CD4-positive, alpha-beta T cell treated with Interleukin-21 for 1 hour (primary cell): ENCODE data around the gene ACTG1.

Source experiments
- DNase-seq: peaks from one replicate; pipeline ENCODE4 v3.0.0-alpha.2; 2020

Gene ACTG1

DNA sequence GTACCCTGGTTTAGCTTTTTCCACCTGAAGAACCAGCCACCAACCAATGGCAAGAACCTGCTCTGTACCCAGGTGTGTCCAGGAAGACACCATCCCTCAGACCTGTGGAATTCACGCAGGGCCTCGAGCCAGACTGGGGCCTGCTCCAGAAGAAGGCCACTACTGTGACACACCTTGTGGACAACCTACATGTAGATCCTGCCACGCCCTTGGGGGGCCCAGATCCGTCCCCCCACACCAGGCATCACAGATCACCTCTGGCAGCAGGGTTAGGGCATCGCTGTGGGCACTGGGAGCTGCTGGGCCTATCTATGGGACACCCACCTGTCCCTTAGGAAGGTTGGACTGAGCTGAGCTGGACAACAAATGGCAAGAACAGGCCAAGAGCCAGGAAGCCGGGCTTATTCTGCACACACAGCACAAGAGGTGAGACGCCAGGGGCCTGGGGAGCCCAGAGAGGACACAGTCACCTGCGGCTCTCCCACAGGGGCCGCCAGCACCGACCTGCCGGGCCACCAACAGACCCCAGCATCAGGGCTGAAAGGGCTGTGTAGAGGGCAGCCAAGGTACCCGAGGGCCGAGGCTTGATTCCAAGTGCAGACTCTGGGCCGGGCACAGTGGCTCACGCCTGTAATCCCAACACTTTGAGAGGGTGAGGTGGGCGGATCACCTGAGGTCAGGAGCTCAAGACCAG lies 31.8 kb upstream of the ACTG1 start:
- no peak for DNase-seq

DNA sequence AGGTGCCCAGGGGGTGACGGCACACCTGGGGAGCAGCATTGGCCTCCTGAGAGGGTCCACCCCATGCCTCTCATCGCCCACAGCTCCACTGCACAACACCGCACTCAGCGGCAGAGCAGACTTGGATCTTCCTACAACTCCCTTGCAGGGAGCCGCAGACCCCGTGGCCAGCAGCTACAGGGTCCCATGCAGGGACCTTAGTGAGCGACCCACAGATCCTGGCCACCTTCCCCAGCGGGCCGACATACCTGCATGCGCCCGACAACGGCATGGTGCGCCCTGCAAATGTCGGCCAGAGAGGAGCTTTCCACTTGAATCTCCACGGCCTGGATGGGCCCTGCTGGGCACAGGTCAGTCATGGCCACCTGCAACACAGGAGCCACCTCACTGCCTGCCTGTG lies 31.2 kb upstream of the ACTG1 start:
- DNase-seq, result no peak

DNA sequence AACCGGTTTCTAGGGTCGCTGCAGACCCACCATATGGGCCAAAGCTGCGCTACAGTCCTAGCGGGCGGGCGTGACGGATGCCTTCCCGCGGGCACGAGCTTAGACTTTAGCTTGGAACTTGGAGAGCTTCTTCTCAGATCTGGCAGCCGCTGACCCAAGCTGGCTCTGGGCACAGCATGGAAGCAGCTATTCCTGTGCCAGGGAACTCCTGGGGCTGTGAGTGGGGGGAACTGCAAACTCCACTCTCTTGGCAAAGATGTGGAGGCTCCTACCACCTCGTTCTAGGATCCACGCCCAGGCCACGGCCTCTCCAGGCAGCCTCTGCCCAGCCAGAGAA lies 30.7 kb upstream of the ACTG1 start:
- no peak for DNase-seq

DNA sequence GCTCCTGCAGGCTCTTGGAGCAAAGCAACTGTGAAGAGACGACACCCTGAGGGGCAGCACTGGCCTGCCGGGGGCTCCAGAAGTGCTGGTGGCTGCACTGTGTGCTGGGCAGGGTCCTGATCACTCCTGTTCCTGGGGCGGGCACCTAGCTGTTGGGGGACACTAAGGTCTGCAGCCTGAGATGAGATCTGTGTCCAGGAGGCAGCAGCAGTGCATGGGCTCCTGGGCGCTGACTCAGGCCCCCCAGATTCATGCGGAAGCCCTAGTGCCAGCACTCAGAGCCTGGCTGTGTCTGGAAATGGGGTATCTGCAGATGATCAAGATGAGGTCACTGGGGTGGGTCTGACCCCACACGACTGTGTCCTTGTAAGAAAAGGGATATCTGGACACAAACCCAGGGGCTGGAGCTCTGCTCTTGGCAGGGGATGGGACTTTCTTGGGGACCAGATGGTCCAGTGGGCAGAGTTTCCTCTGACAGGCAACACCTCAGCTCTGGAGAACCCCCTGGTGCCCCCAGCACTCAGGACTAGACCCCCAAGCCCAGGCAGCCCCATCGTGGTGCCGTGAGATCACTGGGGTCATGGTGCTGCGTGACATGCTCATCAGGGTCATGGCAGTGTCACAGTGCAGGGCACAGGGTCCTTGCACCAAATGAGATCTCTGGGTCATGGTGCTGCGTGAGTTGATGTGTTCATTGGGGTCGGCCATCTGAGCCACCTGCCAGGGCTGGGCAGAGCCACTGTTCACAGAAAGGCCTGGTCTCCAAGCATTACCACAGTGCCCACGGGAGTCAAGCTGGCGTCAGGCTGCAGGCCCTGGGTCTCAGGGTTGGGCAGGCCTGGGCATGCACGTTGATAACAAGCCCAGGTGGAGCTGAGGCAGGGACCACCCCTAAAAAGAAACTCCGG lies 30.1 kb upstream of the ACTG1 start:
- no peak for DNase-seq

DNA sequence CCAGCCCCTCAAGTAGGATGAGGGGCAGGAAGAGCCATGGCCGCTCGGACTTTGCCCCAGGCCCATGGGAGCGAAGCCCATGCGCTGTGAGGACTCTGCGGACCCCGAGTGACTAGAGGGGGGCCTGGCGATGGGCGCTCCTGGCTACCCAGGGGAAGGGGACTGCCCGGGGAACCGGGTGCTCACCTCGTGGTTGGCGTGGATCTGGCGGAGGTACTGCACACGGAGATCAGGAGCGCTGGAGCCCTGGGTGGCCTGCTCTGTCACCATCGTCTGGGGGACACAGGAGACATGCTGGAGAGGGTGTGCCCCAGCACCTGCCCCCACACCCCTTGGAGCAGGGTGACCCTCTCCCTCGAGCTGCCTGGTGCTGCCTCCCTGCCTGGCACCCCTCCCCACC lies 28.5 kb upstream of the ACTG1 start:
- DNase-seq, result no peak

- no peak for DNase-seq
Measured at GRCh38 chr17:81540676-81541027, 28.1 kb upstream of the ACTG1 start.

GRCh38 chr17:81539961-81540675 lies 27.5 kb upstream of the ACTG1 start:
- DNase-seq, result no peak

DNA sequence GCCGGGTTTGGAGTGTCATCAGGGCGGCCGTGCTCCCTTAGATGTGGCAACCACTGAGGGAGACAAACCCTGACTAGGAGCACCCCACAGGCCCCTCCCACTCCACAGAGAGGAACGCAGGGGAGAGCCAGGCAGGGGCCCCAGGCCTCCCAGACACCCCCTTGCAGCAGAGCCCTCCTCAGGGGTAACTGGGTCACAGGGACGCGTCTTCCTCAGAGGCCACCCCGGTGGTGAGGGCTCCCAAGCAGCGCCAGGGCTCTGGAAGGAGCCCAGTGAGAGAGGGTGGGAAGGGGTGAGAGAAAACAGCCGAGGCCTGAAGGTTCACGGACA lies 26.9 kb upstream of the ACTG1 start:
- DNase-seq, result no peak

GRCh38 chr17:81538651-81539570 lies 26.3 kb upstream of the ACTG1 start:
- DNase-seq, result no peak

DNA sequence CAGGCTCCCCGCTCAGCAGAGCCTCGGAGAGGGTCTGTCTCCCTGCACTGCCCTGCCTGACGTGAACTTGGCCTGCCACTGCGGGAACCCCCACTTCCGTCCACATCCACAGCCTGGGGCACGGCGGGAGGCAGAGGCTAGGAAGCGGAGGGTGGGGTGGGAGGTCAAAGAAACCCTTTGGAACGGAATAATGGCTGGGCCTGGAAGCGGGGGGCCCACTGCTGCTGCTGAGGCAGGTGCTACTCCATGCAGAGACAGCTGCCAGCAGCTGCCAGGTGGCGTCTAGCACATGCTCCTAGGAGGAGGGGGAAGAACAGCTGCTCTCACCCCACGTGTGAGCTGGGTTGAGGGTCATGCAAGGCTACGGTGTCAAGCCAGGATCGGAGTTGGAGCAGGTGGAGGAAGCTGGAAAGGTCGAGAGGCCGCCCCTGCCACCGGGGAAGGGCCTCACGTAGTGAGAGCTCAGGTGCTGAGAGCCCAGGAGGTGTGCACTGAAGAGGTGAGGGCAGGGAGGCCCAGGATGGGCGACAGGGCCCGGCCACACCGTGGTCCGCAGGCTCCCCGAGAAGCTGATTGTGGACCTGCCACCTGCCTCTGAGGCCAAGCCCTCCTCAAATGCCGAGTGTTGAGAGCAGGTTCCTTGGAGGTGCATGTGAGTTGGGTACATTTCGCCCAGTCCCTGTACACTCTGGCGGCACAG lies 25.4 kb upstream of the ACTG1 start:
- DNase-seq, result no peak

DNA sequence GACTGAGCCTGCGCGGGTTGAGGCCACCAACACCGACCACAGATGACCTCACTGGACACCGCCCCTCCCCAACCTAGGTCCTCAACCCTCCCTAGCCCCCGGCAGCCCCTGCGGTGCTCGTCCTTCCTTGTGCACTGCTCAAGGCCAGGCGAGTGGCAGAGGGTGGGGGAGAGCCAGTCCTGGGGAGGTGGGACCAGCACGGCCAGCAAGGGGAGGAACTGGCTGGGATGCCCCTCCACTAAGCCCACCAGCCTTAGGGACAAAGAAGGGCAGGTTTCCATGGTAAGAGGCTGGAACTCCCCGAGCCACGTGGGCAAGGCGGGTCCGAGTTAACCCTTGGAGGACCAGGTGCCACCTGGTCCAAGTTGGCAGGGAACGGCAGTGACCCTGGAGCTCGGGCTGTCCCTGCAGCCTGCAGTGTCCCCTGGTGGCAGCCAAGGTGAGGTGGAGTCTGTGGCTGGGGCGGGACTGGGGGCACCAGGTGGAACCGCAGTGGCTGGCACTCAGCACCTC lies 24.8 kb upstream of the ACTG1 start:
- peak; percentile 47 for DNase-seq

GRCh38 chr17:81536299-81537290 lies 24.0 kb upstream of the ACTG1 start:
- DNase-seq, result no peak

- no peak for DNase-seq
Measured at GRCh38 chr17:81535480-81536298, 23.1 kb upstream of the ACTG1 start.

GRCh38 chr17:81535007-81535328 lies 22.4 kb upstream of the ACTG1 start:
- DNase-seq, result no peak

- DNase-seq, result no peak
Measured at GRCh38 chr17:81534157-81535006, 21.8 kb upstream of the ACTG1 start.

DNA sequence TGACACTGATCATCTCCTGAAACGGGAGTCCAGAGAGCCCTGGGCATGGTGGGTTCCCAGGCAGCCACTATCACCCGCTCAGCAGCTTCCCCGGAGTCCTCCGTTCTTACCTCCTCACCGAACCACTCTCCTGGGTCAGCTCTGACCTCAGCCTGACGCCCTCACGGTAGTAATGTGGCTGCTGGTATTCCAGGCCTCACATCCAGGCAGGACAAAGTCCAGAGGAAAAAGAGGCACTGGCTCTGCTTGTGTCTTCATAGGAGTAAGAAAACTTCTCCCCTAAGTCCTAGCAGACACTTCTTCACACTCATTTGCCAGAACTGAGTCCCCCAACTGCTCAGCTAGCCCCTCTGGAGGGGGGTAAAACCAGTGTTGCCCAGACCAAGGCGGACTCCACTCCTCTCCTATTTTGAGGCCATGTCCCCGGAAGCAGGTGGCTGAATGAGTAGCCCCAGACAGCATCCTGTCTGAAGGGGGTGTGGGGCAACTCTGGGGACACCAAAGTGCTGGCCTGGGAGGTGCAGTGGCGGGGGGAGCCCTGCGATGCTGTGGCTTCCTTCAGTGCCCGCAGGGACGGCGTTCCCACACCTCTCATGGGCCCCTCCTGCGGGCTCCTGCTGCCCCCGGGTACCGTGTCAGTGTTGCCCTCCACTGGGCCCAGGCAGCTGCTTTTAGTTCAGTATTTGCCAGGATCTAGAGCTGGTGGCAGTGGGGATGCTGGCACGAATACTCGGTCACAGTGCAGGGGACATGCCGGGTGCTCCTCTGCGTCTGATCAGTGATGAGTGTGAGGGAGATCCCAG lies 20.9 kb upstream of the ACTG1 start:
- no peak for DNase-seq

DNA sequence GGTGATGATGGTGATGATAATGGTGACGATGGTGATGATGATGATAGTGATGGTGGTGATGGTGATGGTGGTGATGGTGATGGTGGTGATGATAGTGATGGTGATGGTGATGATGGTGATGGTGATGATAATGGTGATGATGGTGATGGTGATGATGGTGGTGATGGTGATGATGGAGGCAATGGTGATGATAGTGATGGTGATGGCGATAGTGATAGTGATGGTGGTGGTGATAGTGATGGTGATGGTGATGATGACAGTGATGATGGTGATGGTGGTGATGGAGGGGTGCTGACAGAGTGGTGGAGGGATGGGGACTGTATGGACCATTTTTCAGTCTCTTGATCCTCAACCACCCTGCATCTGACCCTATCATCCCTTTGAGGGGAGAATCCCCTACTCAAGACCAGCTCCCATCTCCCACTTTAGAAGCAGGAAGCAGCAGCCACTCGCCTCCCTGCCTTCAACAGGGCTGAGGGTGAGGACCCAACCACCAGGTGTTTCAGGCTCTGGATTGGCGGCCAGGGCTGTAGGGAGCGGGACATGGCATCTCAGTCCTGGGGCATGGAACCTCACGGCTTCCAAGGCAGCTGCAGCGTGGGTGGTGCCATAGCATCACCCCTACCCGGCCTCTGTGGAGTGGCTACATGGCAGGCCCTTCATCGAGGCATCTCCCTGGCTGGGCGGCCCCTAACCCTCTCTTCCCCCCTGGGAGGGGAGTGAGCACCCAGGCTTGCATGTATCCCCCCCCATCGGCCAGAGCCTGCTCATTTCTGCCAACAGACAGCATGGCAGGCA lies 20.1 kb upstream of the ACTG1 start:
- no peak for DNase-seq
